ENCODE data around the gene CCDC57.
"Not testable (repeated sequence)": the region's sequence is repeated elsewhere in the genome, so short reads cannot be mapped to it uniquely, and the experiment has no call there.

CCDC57 gene

DNA sequence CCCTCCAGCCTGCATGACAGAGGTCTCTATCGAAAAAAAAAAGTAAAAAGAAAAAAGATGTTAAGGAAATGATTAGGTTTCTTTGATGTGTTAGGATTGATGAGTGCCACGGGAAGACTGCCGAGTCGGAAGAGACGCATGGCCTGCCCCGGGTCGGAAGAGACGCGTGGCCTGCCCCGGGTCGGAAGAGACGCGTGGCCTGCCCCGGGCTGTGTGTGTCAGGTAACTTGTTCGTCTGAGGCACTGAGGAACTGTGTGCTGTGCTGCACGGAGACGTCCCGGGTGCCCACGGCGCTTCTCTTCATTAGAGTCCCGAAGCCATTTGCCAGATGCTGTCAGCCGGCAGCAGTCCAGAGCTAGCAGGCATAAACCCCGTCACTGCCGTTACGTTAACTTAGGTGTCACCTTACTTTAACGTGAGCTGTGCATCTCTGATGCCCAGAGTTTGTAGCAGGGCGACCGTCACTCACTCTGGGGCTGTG, 74.1 kb downstream of the CCDC57 start:
- H3K27ac ChIP-seq: no peak overlapping the region
- no peaks in the 10 kb centered on the region for H4K20me1 ChIP-seq (ENCODE audit: insufficient read depth)
- no peaks in the 10 kb centered on the region for H3K27me3 ChIP-seq (ENCODE audit: insufficient read depth, low read depth)
- TF ChIP-seq CTCF (conservative IDR thresholded peaks at IDR 0.05; ENCODE audit: low read depth, low read length): no peak
- H3K4me3 ChIP-seq (IDR thresholded peaks at IDR 0.05; ENCODE audit: insufficient read depth, low read depth, low read length): no peak overlapping the region
- H2AFZ ChIP-seq (ENCODE audit: low read depth): no peak overlapping the region
- H3K9ac ChIP-seq: no peak overlapping the region
- no peaks in the 10 kb centered on the region for H3K79me2 ChIP-seq (ENCODE audit: insufficient read depth, low read depth)
- H3K36me3 ChIP-seq (ENCODE audit: insufficient read depth): no peaks in the 10 kb centered on the region
- no peak overlapping the region for H3K4me2 ChIP-seq
- H3K4me1 ChIP-seq (ENCODE audit: low read depth, poor library complexity, severe bottlenecking): no peaks in the 10 kb centered on the region

DNA sequence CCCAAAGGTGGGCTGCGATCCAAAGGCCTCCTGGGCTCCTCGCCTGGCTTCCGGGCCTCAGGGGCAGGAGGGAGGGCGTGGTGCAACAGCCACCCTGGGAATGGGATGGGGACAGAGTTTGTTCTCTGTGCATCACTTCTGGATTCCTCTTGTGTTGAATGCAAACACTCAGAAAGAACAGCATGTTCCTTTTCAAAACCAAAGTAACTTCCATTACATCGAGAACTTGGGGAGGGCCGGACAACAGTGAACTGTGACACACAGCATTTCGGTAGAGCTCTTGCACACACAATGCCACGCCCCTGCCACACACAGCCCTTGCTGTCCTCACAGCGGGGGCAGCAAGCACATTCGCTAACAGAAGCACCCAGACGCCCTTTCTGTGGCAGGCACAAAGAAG, 78.5 kb downstream of the CCDC57 start:
- H3K27me3 ChIP-seq (ENCODE audit: insufficient read depth, low read depth): no peaks in the 10 kb centered on the region
- no peak overlapping the region for H3K27ac ChIP-seq
- no peaks in the 10 kb centered on the region for H4K20me1 ChIP-seq (ENCODE audit: insufficient read depth)
- H3K4me1 ChIP-seq (ENCODE audit: low read depth, poor library complexity, severe bottlenecking): no peaks in the 10 kb centered on the region
- H3K9ac ChIP-seq: no peak overlapping the region
- no peak overlapping the region for H3K4me2 ChIP-seq
- H3K79me2 ChIP-seq (ENCODE audit: insufficient read depth, low read depth): no peaks in the 10 kb centered on the region
- H2AFZ ChIP-seq (ENCODE audit: low read depth): no peak overlapping the region
- no peak overlapping the region for H3K4me3 ChIP-seq (IDR thresholded peaks at IDR 0.05; ENCODE audit: insufficient read depth, low read depth, low read length)
- H3K36me3 ChIP-seq (ENCODE audit: insufficient read depth): no peaks in the 10 kb centered on the region
- no peak for TF ChIP-seq CTCF (conservative IDR thresholded peaks at IDR 0.05; ENCODE audit: low read depth, low read length)

DNA sequence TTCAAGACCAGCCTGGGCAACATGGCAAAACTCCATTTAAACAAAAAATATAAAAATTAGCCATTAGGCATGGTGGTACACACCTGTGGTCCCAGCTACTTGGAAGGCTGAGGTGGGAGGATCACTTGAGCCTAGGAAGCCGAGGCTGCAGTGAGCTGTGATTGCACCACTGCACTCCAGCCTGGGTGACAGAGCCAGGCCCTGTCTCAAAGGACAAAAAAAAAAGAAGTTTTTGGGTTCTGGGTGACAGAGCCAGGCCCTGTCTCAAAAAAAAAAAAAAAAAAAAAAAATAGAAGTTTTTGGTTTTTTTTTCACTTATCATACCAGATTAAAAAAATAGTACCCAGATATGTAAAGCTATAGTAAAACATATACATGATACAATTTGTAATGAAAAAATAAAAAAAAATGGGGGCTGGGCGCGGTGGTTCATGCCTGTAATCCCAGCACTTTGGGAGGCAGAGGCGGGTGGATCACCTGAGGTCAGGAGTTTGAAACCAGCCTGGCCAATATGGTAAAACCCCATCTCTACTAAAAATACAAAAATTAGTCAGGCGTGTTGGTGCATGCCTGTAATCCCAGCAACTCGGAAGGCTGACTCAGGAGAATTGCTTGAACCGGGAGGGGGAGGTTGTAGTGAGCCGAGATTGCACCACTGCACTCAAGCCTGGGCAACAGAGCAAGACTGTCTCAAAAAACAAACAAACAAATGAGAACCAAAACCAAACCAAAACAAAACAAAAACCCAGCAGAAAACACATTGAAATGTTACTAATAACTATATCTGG, 79.3 kb downstream of the CCDC57 start:
- not testable (repeated sequence) for H3K4me2 ChIP-seq; H3K36me3 ChIP-seq (ENCODE audit: insufficient read depth); H2AFZ ChIP-seq (ENCODE audit: low read depth); H3K27me3 ChIP-seq (ENCODE audit: insufficient read depth, low read depth); H3K9ac ChIP-seq; H4K20me1 ChIP-seq (ENCODE audit: insufficient read depth); H3K4me1 ChIP-seq (ENCODE audit: low read depth, poor library complexity, severe bottlenecking); H3K79me2 ChIP-seq (ENCODE audit: insufficient read depth, low read depth); H3K4me3 ChIP-seq (IDR thresholded peaks at IDR 0.05; ENCODE audit: insufficient read depth, low read depth, low read length); H3K27ac ChIP-seq

- H2AFZ ChIP-seq (ENCODE audit: low read depth): no peak overlapping the region
These were observed 83.5 kb downstream of the CCDC57 start for GRCh38 chr17:82129095-82129494.

More at GRCh38 chr17:82129095-82129494, 83.5 kb downstream of the CCDC57 start:
- Histone ChIP-seq H3K4me2 (no peak overlapping the region), H3K36me3 (ENCODE audit: insufficient read depth) (no peaks in the 10 kb centered on the region), H3K27ac (no peak overlapping the region), H3K9ac (no peak overlapping the region), H3K27me3 (ENCODE audit: insufficient read depth, low read depth) (no peaks in the 10 kb centered on the region), H3K4me3 (IDR thresholded peaks at IDR 0.05; ENCODE audit: insufficient read depth, low read depth, low read length) (no peak overlapping the region), H3K4me1 (ENCODE audit: low read depth, poor library complexity, severe bottlenecking) (no peaks in the 10 kb centered on the region), H3K79me2 (ENCODE audit: insufficient read depth, low read depth) (no peaks in the 10 kb centered on the region), H4K20me1 (ENCODE audit: insufficient read depth) (no peaks in the 10 kb centered on the region)
- TF ChIP-seq CTCF (conservative IDR thresholded peaks at IDR 0.05; ENCODE audit: low read depth, low read length): no peak
